Osteoblast (primary cell): ENCODE results near the gene DCUN1D2. TPM values are rescaled to one million over a fixed set of nuclear protein-coding genes. Genes with fewer than 3 reads are reported as not detected.

Experiments
- DNase-seq: peaks from one replicate; pipeline ENCODE4 v3.0.0; 2011; ENCODE audit warnings: low spot score, mixed read lengths; ENCODE audit not compliant: insufficient read length; ENCODE audit errors: missing footprints
- H2AFZ ChIP-seq: 2 replicates; pipeline ENCODE4 v1.6.0; 2011; ENCODE audit warnings: mild to moderate bottlenecking, low read length
- H3K27ac ChIP-seq: 2 replicates; pipeline ENCODE4 v1.5.1; 2011; ENCODE audit warnings: mild to moderate bottlenecking, low read depth, low read length, moderate library complexity
- H3K27me3 ChIP-seq: 2 replicates; pipeline ENCODE4 v1.6.0; 2012; ENCODE audit warnings: mild to moderate bottlenecking, control low read depth, inconsistent platforms, low read length, moderate library complexity; ENCODE audit not compliant: insufficient read depth
- H3K36me3 ChIP-seq: 2 replicates; pipeline ENCODE4 v1.5.1; 2011; ENCODE audit warnings: mild to moderate bottlenecking, low read length, control low read depth, moderate library complexity; ENCODE audit not compliant: insufficient read depth
- H3K4me1 ChIP-seq: 2 replicates; pipeline ENCODE4 v1.5.1; 2011; ENCODE audit warnings: mild to moderate bottlenecking, low read length, control low read depth, moderate library complexity; ENCODE audit not compliant: insufficient read depth
- H3K4me2 ChIP-seq: 2 replicates; pipeline ENCODE4 v1.6.0; 2011; ENCODE audit warnings: mild to moderate bottlenecking, low read length; ENCODE audit not compliant: insufficient read depth
- H3K4me3 ChIP-seq: fragments of 200-600 bp; sonication (generic); 3 replicates; pipeline ENCODE4 v1.5.1; 2012; ENCODE audit warnings: mild to moderate bottlenecking, low read length, inconsistent platforms; ENCODE audit not compliant: insufficient read depth
- H3K79me2 ChIP-seq: 2 replicates; pipeline ENCODE4 v1.6.0; 2012; ENCODE audit warnings: mild to moderate bottlenecking, low read length, control low read depth, inconsistent platforms; ENCODE audit not compliant: insufficient read depth
- H3K9me3 ChIP-seq: 2 replicates; pipeline ENCODE4 v1.5.1; 2011; ENCODE audit warnings: low read depth, low read length, control low read depth
- H4K20me1 ChIP-seq: 2 replicates; pipeline ENCODE4 v1.6.0; 2012; ENCODE audit warnings: mild to moderate bottlenecking, low read length, control low read depth; ENCODE audit not compliant: insufficient read depth
- total RNA-seq: library from RNA; depleted of rRNA; stranded (reverse); fragments of >200 nt; gene quantifications from 2 replicates; pipeline ENCODE4 v1.2.3, GENCODE V29; 2012
- TF ChIP-seq, protein P1 (sequence below): IDR thresholded peaks from 2 replicates; pipeline ENCODE4 v1.5.1; 2011; ENCODE audit warnings: mild to moderate bottlenecking, low read depth, low read length, moderate library complexity; ENCODE audit errors: extremely low read depth

The DCUN1D2 gene
- total RNA-seq, 1 donor = 14.8 TPM

GRCh38 chr13:113460599-113460998 lies 29.9 kb downstream of the DCUN1D2 start:
- no peak overlapping the region for H3K4me3 ChIP-seq
- no peak overlapping the region for H2AFZ ChIP-seq

DNA sequence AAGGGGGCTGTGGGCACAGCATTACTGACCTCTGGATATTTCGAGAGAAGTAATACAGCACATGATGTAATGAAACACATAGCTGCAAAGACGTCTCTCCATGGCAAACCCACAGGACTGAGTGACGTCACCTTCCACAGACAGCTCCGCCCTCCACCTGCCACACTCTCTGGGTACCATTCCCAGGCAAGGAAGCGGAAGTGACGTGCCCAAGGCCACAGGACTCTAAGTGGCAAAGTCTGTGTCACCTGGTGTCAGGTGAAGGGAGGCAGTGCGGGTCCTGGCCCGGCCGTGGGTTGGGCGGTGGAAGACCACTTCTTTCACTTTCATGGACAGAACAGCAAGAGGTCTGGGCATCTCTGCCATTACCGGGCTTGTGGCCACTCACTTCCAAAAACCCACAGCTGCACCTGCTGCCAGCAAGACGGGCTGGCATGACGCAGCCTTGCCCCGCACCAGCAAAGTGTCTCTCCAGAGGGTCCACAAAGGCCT lies 30.4 kb downstream of the DCUN1D2 start:
- DNase-seq = no peak
- TF ChIP-seq, protein P1, sequence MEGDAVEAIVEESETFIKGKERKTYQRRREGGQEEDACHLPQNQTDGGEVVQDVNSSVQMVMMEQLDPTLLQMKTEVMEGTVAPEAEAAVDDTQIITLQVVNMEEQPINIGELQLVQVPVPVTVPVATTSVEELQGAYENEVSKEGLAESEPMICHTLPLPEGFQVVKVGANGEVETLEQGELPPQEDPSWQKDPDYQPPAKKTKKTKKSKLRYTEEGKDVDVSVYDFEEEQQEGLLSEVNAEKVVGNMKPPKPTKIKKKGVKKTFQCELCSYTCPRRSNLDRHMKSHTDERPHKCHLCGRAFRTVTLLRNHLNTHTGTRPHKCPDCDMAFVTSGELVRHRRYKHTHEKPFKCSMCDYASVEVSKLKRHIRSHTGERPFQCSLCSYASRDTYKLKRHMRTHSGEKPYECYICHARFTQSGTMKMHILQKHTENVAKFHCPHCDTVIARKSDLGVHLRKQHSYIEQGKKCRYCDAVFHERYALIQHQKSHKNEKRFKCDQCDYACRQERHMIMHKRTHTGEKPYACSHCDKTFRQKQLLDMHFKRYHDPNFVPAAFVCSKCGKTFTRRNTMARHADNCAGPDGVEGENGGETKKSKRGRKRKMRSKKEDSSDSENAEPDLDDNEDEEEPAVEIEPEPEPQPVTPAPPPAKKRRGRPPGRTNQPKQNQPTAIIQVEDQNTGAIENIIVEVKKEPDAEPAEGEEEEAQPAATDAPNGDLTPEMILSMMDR = no peak
- H3K27me3 ChIP-seq = no peaks in the 10 kb centered on the region
- H3K4me3 ChIP-seq = no peak overlapping the region
- H4K20me1 ChIP-seq = no peaks in the 10 kb centered on the region
- no peaks in the 10 kb centered on the region for H3K4me1 ChIP-seq
- no peaks in the 10 kb centered on the region for H3K9me3 ChIP-seq
- peaks cover 41% of the 10 kb centered on the region for H3K36me3 ChIP-seq
- no peak overlapping the region for H3K4me2 ChIP-seq
- H3K27ac ChIP-seq = no peak overlapping the region
- no peak overlapping the region for H2AFZ ChIP-seq
- H3K79me2 ChIP-seq = no peaks in the 10 kb centered on the region

More at GRCh38 chr13:113460599-113460998, 29.9 kb downstream of the DCUN1D2 start:
- Histone ChIP-seq H3K36me3 (peaks cover 41% of the 10 kb centered on the region), H3K27ac (no peak overlapping the region), H3K9me3 (no peaks in the 10 kb centered on the region), H3K4me2 (no peak overlapping the region), H3K27me3 (no peaks in the 10 kb centered on the region), H4K20me1 (no peaks in the 10 kb centered on the region), H3K4me1 (no peaks in the 10 kb centered on the region), H3K79me2 (no peaks in the 10 kb centered on the region)
- TF ChIP-seq, protein P1 = no peak
- no peak for DNase-seq

DNA sequence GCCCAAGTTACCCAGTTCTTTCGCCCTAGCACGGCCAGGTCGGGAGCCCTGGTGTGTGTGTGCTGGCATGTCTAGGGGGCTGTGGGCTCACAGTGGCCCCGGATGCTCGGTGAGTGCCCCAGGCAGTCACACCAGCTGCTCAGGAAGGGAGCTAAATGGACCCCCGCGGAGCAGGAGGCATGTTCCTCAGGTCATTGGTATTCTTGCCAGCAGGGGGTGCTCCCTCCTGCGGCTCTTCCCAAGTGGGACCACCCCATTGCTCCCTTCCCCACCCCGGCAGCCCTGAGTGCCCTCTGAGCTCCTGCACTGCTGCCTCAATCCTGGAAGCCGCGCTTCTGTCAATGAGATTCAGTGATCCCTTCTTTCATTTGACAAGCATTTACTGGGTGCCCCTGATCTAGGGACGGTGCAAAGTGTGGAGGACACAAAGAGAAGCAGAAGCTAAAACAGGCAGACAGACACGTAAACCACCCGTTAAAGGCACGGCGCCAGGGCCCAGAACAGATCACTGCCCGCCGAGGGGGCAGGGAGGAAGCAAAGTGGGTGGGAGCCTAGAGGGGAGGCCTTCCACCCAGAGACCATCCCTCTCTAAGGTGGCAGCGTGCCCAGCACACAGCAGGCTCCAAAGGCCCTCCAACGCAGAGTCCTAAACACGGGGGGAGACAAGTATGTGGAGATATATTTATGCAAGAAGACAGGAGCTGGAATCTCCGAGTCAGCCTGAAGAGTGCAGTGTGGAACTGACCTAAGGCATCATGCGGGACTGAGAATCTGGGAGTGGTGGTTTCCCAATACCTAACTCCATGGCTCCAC lies 32.1 kb downstream of the DCUN1D2 start:
- Histone ChIP-seq H3K79me2 (no peaks in the 10 kb centered on the region), H3K9me3 (no peaks in the 10 kb centered on the region), H3K4me1 (no peaks in the 10 kb centered on the region), H3K4me2 (no peak overlapping the region), H3K27me3 (no peaks in the 10 kb centered on the region), H3K4me3 (no peak overlapping the region), H3K36me3 (peaks cover 43% of the 10 kb centered on the region), H4K20me1 (no peaks in the 10 kb centered on the region), H3K27ac (no peak overlapping the region), H2AFZ (no peak overlapping the region)
- no peak for DNase-seq
- TF ChIP-seq, protein P1 = peak; percentile 33

GRCh38 chr13:113457510-113457909 lies 33.0 kb downstream of the DCUN1D2 start:
- Histone ChIP-seq H3K27ac (no peak overlapping the region), H2AFZ (no peak overlapping the region), H3K4me3 (no peak overlapping the region), H3K9me3 (no peaks in the 10 kb centered on the region), H4K20me1 (no peaks in the 10 kb centered on the region), H3K79me2 (no peaks in the 10 kb centered on the region), H3K36me3 (peaks cover 43% of the 10 kb centered on the region), H3K4me2 (no peak overlapping the region), H3K4me1 (no peaks in the 10 kb centered on the region), H3K27me3 (no peaks in the 10 kb centered on the region)
- no peak for DNase-seq
- TF ChIP-seq, protein P1 = no peak
